Natural killer cell (primary cell): ENCODE measurements around the gene RAB3C. TPM values are rescaled to one million over a fixed set of nuclear protein-coding genes. Genes with fewer than 3 reads are reported as not detected.

Source experiments
- ATAC-seq, 3 donors: fragments of 150-1000 bp in 2 of 3; fragments of 200-7000 bp in 1 of 3; cut with Tn5 transposase; 1 replicate in 1 of 3; 2 replicates in 2 of 3; pipeline ENCODE4 v1.10.0; 2021; ENCODE audit warnings: mild to moderate bottlenecking in 2 of 3, moderate library complexity in 2 of 3
- DNase-seq, 2 donors: peaks; one replicate each; pipeline versions ENCODE4 v3.0.0 to v3.0.0-alpha.2; 2013 to 2021; ENCODE audit warnings: mixed read lengths in 1 of 2
- H3K27ac ChIP-seq: one replicate; pipeline ENCODE4 v1.5.1; 2013; ENCODE audit warnings: mild to moderate bottlenecking, low read length
- H3K27me3 ChIP-seq: one replicate; pipeline ENCODE4 v1.6.1; 2013; ENCODE audit warnings: low read length; ENCODE audit not compliant: control insufficient read depth, insufficient read depth
- H3K36me3 ChIP-seq: one replicate; pipeline ENCODE4 v1.6.1; 2013; ENCODE audit warnings: low read length; ENCODE audit not compliant: control insufficient read depth, insufficient read depth
- H3K4me1 ChIP-seq: one replicate; pipeline ENCODE4 v1.6.1; 2013; ENCODE audit warnings: low read length; ENCODE audit not compliant: control insufficient read depth, insufficient read depth
- H3K4me3 ChIP-seq: one replicate; pipeline ENCODE4 v1.5.1; 2013; ENCODE audit warnings: low read length
- H3K9me3 ChIP-seq: one replicate; pipeline ENCODE4 v1.6.1; 2013; ENCODE audit warnings: low read length; ENCODE audit not compliant: control insufficient read depth, insufficient read depth
- H3K27ac Mint-ChIP-seq, 2 donors: one replicate each; pipeline ENCODE4 v1.8.0; 2022; ENCODE audit warnings: mild to moderate bottlenecking in 2 of 2, mixed read lengths in 2 of 2, moderate library complexity in 1 of 2
- H3K27me3 Mint-ChIP-seq, 2 donors: one replicate each; pipeline ENCODE4 v1.8.0; 2022; ENCODE audit warnings: low read depth in 2 of 2, mixed read lengths in 2 of 2
- H3K36me3 Mint-ChIP-seq: one replicate; pipeline ENCODE4 v1.8.0; 2022; ENCODE audit warnings: mixed read lengths
- H3K4me1 Mint-ChIP-seq, 2 donors: one replicate each; pipeline ENCODE4 v1.8.0; 2022; ENCODE audit warnings: mixed read lengths in 2 of 2
- H3K4me3 Mint-ChIP-seq: one replicate; pipeline ENCODE4 v1.8.0; 2022; ENCODE audit warnings: mild to moderate bottlenecking, moderate library complexity, mixed read lengths
- H3K9me3 Mint-ChIP-seq, 2 donors: one replicate each; pipeline ENCODE4 v1.8.0; 2022; ENCODE audit warnings: mixed read lengths in 2 of 2
- whole genome bisulfite sequencing: methylation state at CpG from one replicate; pipeline ENCODE4 v1.1.7; 2013; ENCODE audit warnings: missing lambda C conversion rate; ENCODE audit not compliant: insufficient coverage; 5-methylcytosine and 5-hydroxymethylcytosine counted together
- intact Hi-C: fragments of 100-400 bp; cut with micrococcal nuclease; formaldehyde crosslinking; loops from one replicate; pipeline ENCODE4 v1.14.2; 2022
- total RNA-seq, 4 donors: library from RNA; stranded (reverse); fragments of 120-200 nt in 1 of 4; gene quantifications; one replicate each; pipeline versions ENCODE4 v1.2.3 to v1.2.4, GENCODE V29; 2013 to 2022
- TF ChIP-seq, protein P1 (sequence below): fragments of 200-600 bp; IDR thresholded peaks from one replicate; pipeline ENCODE4 v1.8.0; 2022; ENCODE audit warnings: antibody characterized with exemption

The RAB3C gene
- total RNA-seq, 3 donors from 2014 or later (not counting 1 experiment from before 2014, with no cell fraction given) = 0.05 TPM; not detected in 2

DNA sequence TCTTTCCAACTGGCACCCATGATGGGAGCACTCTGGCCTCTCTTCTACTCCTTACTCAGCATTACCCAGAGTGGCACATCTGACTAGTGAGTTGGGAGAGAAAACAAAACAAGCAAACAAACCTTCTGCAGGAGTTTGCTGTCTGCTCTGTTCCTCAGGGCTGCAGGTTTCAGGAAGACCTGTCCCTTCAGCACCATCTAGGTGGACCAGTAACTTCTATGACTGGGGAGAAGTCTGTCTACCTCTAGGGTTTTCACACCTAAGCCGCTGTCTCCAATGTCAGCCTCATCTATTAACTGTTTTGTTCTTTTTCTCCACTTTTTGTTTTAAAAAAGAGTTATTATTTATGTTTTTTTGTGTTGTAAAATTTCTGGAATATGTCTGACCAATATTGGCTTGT is 58.7 kb downstream of the RAB3C start:
- TF ChIP-seq, protein P1, sequence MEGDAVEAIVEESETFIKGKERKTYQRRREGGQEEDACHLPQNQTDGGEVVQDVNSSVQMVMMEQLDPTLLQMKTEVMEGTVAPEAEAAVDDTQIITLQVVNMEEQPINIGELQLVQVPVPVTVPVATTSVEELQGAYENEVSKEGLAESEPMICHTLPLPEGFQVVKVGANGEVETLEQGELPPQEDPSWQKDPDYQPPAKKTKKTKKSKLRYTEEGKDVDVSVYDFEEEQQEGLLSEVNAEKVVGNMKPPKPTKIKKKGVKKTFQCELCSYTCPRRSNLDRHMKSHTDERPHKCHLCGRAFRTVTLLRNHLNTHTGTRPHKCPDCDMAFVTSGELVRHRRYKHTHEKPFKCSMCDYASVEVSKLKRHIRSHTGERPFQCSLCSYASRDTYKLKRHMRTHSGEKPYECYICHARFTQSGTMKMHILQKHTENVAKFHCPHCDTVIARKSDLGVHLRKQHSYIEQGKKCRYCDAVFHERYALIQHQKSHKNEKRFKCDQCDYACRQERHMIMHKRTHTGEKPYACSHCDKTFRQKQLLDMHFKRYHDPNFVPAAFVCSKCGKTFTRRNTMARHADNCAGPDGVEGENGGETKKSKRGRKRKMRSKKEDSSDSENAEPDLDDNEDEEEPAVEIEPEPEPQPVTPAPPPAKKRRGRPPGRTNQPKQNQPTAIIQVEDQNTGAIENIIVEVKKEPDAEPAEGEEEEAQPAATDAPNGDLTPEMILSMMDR = no peak
- intact Hi-C loops = no loop called here
- no CpG with 5 or more reads among the region's 1 CpG for WGBS
- no peaks in the 10 kb centered on the region for H3K9me3 Mint-ChIP-seq
- H3K4me1 ChIP-seq = no peaks in the 10 kb centered on the region
- no peak overlapping the region for H3K27ac ChIP-seq
- H3K36me3 ChIP-seq = no peaks in the 10 kb centered on the region
- no peaks in the 10 kb centered on the region for H3K9me3 ChIP-seq
- H3K4me3 ChIP-seq = no peak overlapping the region
- no peak for ATAC-seq
- no peak for DNase-seq
- no peaks in the 10 kb centered on the region for H3K4me1 Mint-ChIP-seq
- H3K4me3 Mint-ChIP-seq = no peak overlapping the region
- H3K36me3 Mint-ChIP-seq = no peaks in the 10 kb centered on the region
- H3K27me3 ChIP-seq = no peaks in the 10 kb centered on the region
- H3K27me3 Mint-ChIP-seq = no peaks in the 10 kb centered on the region
- H3K27ac Mint-ChIP-seq = no peak overlapping the region

DNA sequence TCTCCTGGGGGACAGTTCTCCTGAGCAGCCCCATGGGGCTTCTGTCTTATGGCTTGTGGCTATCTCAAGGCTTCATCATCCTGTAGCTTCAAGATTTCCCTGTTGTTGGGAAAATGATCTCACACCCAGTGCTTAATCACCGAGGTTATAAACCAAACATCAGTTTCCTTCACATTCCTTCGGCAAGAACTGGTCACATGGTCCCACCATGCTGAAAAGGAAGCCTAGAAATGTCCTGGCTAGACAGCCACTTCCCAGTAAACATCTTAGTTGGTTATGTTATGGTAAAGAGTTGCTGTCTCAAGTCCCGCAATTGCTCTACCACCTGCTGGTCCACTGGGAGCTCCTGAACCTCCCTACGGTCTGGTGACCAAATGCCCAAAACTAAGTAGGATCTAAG is 66.0 kb downstream of the RAB3C start:
- Histone ChIP-seq H3K27ac (no peak overlapping the region), H3K9me3 (no peaks in the 10 kb centered on the region), H3K4me1 (no peaks in the 10 kb centered on the region), H3K27me3 (no peaks in the 10 kb centered on the region), H3K4me3 (no peak overlapping the region), H3K36me3 (no peaks in the 10 kb centered on the region)
- Mint-ChIP-seq H3K4me1 (no peaks in the 10 kb centered on the region), H3K4me3 (no peak overlapping the region), H3K9me3 (peaks cover 0 to 2% of the 10 kb centered on the region in 2 donors), H3K27me3 (no peaks in the 10 kb centered on the region), H3K36me3 (no peaks in the 10 kb centered on the region), H3K27ac (no peak overlapping the region)
- WGBS = 93% methylated on average over 4 of the region's 4 CpGs
- TF ChIP-seq, protein P1 = no peak
- intact Hi-C loops = no loop called here
- ATAC-seq (no peak), DNase-seq (no peak)

DNA sequence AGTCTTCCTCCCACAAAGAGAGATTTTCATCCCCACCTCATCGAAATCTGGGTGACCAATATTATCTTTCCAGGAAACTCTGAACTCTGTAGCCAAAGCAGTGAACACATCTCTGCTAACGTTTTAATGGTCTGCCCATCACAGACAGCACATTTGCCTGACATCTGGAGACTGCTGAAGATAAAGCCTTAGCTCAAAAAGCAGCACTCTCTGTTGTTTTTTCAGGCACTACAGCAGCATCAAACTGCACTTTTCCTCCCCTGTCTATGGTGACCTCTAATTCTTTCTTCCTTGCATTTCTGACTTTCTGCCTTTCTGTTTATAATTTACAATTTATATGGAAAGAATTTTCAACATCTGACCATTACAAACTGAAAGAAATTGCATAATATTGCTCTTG is 66.8 kb downstream of the RAB3C start:
- TF ChIP-seq, protein P1 = no peak

DNA sequence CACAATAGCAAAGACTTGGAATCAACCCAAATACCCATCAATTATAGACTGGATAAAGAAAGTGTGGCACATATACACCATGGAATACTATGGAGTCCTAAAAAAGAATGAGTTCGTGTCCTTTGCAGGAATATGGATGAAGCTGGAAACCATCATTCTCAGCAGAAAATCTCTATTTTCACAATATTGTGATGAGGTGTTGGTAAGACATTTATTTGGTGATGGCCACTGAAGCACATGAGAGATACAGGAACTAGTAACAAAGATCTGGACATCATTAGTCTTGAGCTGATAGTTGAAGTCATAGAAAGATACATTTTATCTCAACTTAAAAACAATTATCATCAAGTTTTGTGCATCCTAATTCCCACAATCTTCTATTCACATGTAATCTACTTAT is 70.6 kb downstream of the RAB3C start:
- Histone ChIP-seq H3K27me3 (no peaks in the 10 kb centered on the region), H3K9me3 (no peaks in the 10 kb centered on the region), H3K27ac (no peak overlapping the region), H3K4me3 (no peak overlapping the region), H3K4me1 (no peaks in the 10 kb centered on the region), H3K36me3 (no peaks in the 10 kb centered on the region)
- Mint-ChIP-seq H3K4me3 (no peak overlapping the region), H3K4me1 (no peaks in the 10 kb centered on the region), H3K27me3 (no peaks in the 10 kb centered on the region), H3K27ac (no peak overlapping the region), H3K9me3 (peaks cover 0 to 4% of the 10 kb centered on the region in 2 donors), H3K36me3 (no peaks in the 10 kb centered on the region)
- no CpG with 5 or more reads among the region's 1 CpG for WGBS
- ATAC-seq (no peak), DNase-seq (no peak)
- TF ChIP-seq, protein P1 = no peak
- intact Hi-C loops = no loop called here

More for the DNA sequence above, 66.8 kb downstream of the RAB3C start:
- WGBS = 55% methylated on average over 2 of the region's 2 CpGs
- Histone ChIP-seq H3K27ac (no peak overlapping the region), H3K9me3 (no peaks in the 10 kb centered on the region), H3K27me3 (no peaks in the 10 kb centered on the region), H3K4me3 (no peak overlapping the region), H3K4me1 (no peaks in the 10 kb centered on the region), H3K36me3 (no peaks in the 10 kb centered on the region)
- no peaks in the 10 kb centered on the region for H3K36me3 Mint-ChIP-seq
- no peak overlapping the region for H3K4me3 Mint-ChIP-seq
- no peak overlapping the region for H3K27ac Mint-ChIP-seq
- no peaks in the 10 kb centered on the region for H3K4me1 Mint-ChIP-seq
- peaks cover 0 to 2% of the 10 kb centered on the region in 2 donors for H3K9me3 Mint-ChIP-seq
- no peak for DNase-seq
- intact Hi-C loops = no loop called here
- H3K27me3 Mint-ChIP-seq = no peaks in the 10 kb centered on the region
- no peak for ATAC-seq
